HepG2 (cell line): ENCODE measurements around the gene BPI. TPM values are rescaled to one million over a fixed set of nuclear protein-coding genes. Genes with fewer than 3 reads are reported as not detected.

Experiments
- ARNTL ChIP-seq: sonication (generic); formaldehyde crosslinking; IDR thresholded peaks from 2 replicates; pipeline ENCODE4 v1.4.0; 2020; ENCODE audit warnings: mild to moderate bottlenecking, missing genetic modification reagents
- EED ChIP-seq: sonication (generic); formaldehyde crosslinking; IDR thresholded peaks from 2 replicates; pipeline ENCODE4 v1.5.0; 2020; ENCODE audit warnings: mild to moderate bottlenecking, missing genetic modification reagents
- KLF15 ChIP-seq: sonication (generic); formaldehyde crosslinking; IDR thresholded peaks from 2 replicates; pipeline ENCODE4 v1.8.1; 2023; ENCODE audit warnings: borderline replicate concordance, mild to moderate bottlenecking, inconsistent platforms, missing genetic modification reagents, mixed read lengths
- KLF16 ChIP-seq, 2 experiments: sonication (generic) in 1 of 2; formaldehyde crosslinking in 1 of 2; IDR thresholded peaks; 2 replicates each; pipeline versions ENCODE4 v1.6.1 to v1.8.0; 2016 to 2023; ENCODE audit warnings: missing genetic modification reagents in 2 of 2, missing compliant biosample characterization in 1 of 2
- LCORL ChIP-seq, 2 experiments: fragments of 450-650 bp in 1 of 2; sonication (generic) in 1 of 2; formaldehyde crosslinking in 1 of 2; IDR thresholded peaks; 2 replicates each; pipeline versions ENCODE4 v1.5.0 to v1.6.1; 2017 to 2020; ENCODE audit warnings: antibody characterized with exemption in 1 of 2, missing genetic modification reagents in 1 of 2
- PHF5A ChIP-seq: IDR thresholded peaks from one replicate; pipeline ENCODE4 v1.6.1; 2018; ENCODE audit warnings: low read depth, missing genetic modification reagents; ENCODE audit not compliant: unreplicated experiment
- SIN3B ChIP-seq: fragments of 150-350 bp; IDR thresholded peaks from 2 replicates; pipeline ENCODE4 v1.6.1; 2014; ENCODE audit warnings: low read length
- SOX6 ChIP-seq, 2 experiments: fragments of 450-650 bp in 1 of 2; sonication (generic) in 1 of 2; formaldehyde crosslinking in 1 of 2; IDR thresholded peaks; 2 replicates each; pipeline versions ENCODE4 v1.4.0 to v1.6.1; 2017 to 2020; ENCODE audit warnings: antibody characterized with exemption in 1 of 2, mild to moderate bottlenecking in 1 of 2, missing genetic modification reagents in 1 of 2
- ZFAT ChIP-seq: sonication (generic); formaldehyde crosslinking; conservative IDR thresholded peaks from 2 replicates; pipeline ENCODE4 v1.8.1; 2023; ENCODE audit warnings: missing genetic modification reagents, inconsistent platforms
- ZNF256 ChIP-seq: sonication (generic); formaldehyde crosslinking; conservative IDR thresholded peaks from 2 replicates; pipeline ENCODE4 v1.4.0; 2020; ENCODE audit warnings: missing genetic modification reagents
- ZNF468 ChIP-seq: sonication (generic); formaldehyde crosslinking; IDR thresholded peaks from 2 replicates; pipeline ENCODE4 v1.8.0; 2022; ENCODE audit warnings: mild to moderate bottlenecking, moderate library complexity, missing genetic modification reagents
- ZNF552 ChIP-seq: sonication (generic); formaldehyde crosslinking; IDR thresholded peaks from 2 replicates; pipeline ENCODE4 v1.9.0; 2022; ENCODE audit warnings: missing genetic modification reagents, mild to moderate bottlenecking, borderline replicate concordance
- ZNF572 ChIP-seq: sonication (generic); formaldehyde crosslinking; IDR thresholded peaks from 2 replicates; pipeline ENCODE4 v1.5.1; 2020; ENCODE audit warnings: mild to moderate bottlenecking, missing genetic modification reagents
- ZNF674 ChIP-seq: sonication (generic); formaldehyde crosslinking; IDR thresholded peaks from 2 replicates; pipeline ENCODE4 v1.5.0; 2020; ENCODE audit warnings: low read depth, mild to moderate bottlenecking, missing genetic modification reagents
- ZNF781 ChIP-seq: sonication (generic); formaldehyde crosslinking; IDR thresholded peaks from 2 replicates; pipeline ENCODE4 v1.5.1; 2020; ENCODE audit warnings: borderline replicate concordance, mild to moderate bottlenecking, missing genetic modification reagents; ENCODE audit errors: not compliant biosample characterization
- polyA plus RNA-seq, 8 experiments: library from polyadenylated mRNA; depleted of rRNA in 3 of 8; stranded (reverse) in 7 of 8; unstranded in 1 of 8; fragments of >200 nt; fragmentation: Illumina TruSeq in 4 of 8; extraction: Trizol in 4 of 8; gene quantifications; 2 replicates each; pipeline versions ENCODE4 v1.2.1 to v1.2.3, GENCODE V29; 2011 to 2016; ENCODE audit warnings: low read depth in 4 of 8, missing spikeins in 1 of 8, mixed read lengths in 1 of 8; ENCODE audit not compliant: insufficient read depth in 1 of 8
- total RNA-seq, 5 experiments: library from RNA; depleted of rRNA; stranded (reverse); fragments of >200 nt; fragmentation: Illumina TruSeq; extraction: Trizol; gene quantifications; 2 replicates each; pipeline ENCODE4 v1.2.3, GENCODE V29; 2016; ENCODE audit warnings: low read depth in 1 of 5
- TF ChIP-seq, protein P1 (sequence below): IDR thresholded peaks from 2 replicates; pipeline ENCODE4 v1.6.1; 2016; ENCODE audit warnings: control low read depth
- TF ChIP-seq, protein P2 (sequence below): fragments of 450-650 bp; IDR thresholded peaks from 2 replicates; pipeline ENCODE4 v1.6.1; 2016
- TF ChIP-seq, protein P3 (sequence below): IDR thresholded peaks from 2 replicates; pipeline ENCODE4 v1.6.1; 2016; ENCODE audit warnings: low read depth, missing genetic modification reagents, missing compliant biosample characterization
- TF ChIP-seq, protein P4 (sequence below): sonication (generic); formaldehyde crosslinking; IDR thresholded peaks from 2 replicates; pipeline ENCODE4; 2020; ENCODE audit warnings: missing genetic modification reagents, mild to moderate bottlenecking, borderline replicate concordance

BPI gene
- total and polyA plus RNA-seq, 2 of the 13 experiments (the other 11 are each of a cell fraction or from before 2014, with no cell fraction given) = not detected

DNA sequence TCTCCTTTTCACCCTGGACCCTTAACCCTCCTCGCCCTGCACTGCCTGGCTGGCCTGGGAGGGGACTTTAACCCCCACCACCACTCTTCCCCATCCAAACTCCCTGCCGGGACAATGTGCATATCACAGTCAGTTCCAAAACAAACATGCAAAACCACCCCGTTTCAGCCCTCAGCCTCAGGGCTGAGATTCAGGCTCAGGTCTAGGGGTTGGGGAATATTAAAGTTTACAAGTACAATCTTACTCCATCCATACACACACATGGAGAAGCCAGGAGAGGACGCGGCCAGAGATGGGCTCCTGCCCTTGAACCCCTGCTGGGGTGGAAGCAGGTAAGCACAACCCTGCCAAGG lies 44.0 kb upstream of the BPI start (continued):
- TF ChIP-seq KLF15 (CRISPR knock-in tag) (no peak), ZNF468 (CRISPR knock-in tag) (no peak), PHF5A (CRISPR knock-in tag) (no peak), LCORL (IDR thresholded peaks at IDR 0.05) (no peak), LCORL (CRISPR knock-in tag; IDR thresholded peaks at IDR 0.05) (peak; percentile 47; the same call in 1 of the 2 replicates), ZNF256 (CRISPR knock-in tag) (no peak), KLF16 (CRISPR knock-in tag; IDR thresholded peaks at IDR 0.05) (no peak), SOX6 (IDR thresholded peaks at IDR 0.05) (no peak), SOX6 (CRISPR knock-in tag; IDR thresholded peaks at IDR 0.05) (no peak), ARNTL (CRISPR knock-in tag) (no peak), ZNF552 (no peak), SIN3B (no peak), ZNF572 (CRISPR knock-in tag) (0 out of 2 replicates have a peak, but pooled peaks have one; percentile 49), ZNF781 (CRISPR knock-in tag) (no peak), ZFAT (CRISPR knock-in tag) (no peak), EED (CRISPR knock-in tag) (no peak), ZNF674 (CRISPR knock-in tag) (no peak)
- TF ChIP-seq, protein P1, sequence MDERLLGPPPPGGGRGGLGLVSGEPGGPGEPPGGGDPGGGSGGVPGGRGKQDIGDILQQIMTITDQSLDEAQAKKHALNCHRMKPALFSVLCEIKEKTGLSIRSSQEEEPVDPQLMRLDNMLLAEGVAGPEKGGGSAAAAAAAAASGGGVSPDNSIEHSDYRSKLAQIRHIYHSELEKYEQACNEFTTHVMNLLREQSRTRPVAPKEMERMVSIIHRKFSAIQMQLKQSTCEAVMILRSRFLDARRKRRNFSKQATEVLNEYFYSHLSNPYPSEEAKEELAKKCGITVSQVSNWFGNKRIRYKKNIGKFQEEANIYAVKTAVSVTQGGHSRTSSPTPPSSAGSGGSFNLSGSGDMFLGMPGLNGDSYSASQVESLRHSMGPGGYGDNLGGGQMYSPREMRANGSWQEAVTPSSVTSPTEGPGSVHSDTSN (CRISPR knock-in tag) = no peak
- TF ChIP-seq, protein P2, sequence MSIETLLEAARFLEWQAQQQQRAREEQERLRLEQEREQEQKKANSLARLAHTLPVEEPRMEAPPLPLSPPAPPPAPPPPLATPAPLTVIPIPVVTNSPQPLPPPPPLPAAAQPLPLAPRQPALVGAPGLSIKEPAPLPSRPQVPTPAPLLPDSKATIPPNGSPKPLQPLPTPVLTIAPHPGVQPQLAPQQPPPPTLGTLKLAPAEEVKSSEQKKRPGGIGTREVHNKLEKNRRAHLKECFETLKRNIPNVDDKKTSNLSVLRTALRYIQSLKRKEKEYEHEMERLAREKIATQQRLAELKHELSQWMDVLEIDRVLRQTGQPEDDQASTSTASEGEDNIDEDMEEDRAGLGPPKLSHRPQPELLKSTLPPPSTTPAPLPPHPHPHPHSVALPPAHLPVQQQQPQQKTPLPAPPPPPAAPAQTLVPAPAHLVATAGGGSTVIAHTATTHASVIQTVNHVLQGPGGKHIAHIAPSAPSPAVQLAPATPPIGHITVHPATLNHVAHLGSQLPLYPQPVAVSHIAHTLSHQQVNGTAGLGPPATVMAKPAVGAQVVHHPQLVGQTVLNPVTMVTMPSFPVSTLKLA = no peak
- TF ChIP-seq, protein P3, sequence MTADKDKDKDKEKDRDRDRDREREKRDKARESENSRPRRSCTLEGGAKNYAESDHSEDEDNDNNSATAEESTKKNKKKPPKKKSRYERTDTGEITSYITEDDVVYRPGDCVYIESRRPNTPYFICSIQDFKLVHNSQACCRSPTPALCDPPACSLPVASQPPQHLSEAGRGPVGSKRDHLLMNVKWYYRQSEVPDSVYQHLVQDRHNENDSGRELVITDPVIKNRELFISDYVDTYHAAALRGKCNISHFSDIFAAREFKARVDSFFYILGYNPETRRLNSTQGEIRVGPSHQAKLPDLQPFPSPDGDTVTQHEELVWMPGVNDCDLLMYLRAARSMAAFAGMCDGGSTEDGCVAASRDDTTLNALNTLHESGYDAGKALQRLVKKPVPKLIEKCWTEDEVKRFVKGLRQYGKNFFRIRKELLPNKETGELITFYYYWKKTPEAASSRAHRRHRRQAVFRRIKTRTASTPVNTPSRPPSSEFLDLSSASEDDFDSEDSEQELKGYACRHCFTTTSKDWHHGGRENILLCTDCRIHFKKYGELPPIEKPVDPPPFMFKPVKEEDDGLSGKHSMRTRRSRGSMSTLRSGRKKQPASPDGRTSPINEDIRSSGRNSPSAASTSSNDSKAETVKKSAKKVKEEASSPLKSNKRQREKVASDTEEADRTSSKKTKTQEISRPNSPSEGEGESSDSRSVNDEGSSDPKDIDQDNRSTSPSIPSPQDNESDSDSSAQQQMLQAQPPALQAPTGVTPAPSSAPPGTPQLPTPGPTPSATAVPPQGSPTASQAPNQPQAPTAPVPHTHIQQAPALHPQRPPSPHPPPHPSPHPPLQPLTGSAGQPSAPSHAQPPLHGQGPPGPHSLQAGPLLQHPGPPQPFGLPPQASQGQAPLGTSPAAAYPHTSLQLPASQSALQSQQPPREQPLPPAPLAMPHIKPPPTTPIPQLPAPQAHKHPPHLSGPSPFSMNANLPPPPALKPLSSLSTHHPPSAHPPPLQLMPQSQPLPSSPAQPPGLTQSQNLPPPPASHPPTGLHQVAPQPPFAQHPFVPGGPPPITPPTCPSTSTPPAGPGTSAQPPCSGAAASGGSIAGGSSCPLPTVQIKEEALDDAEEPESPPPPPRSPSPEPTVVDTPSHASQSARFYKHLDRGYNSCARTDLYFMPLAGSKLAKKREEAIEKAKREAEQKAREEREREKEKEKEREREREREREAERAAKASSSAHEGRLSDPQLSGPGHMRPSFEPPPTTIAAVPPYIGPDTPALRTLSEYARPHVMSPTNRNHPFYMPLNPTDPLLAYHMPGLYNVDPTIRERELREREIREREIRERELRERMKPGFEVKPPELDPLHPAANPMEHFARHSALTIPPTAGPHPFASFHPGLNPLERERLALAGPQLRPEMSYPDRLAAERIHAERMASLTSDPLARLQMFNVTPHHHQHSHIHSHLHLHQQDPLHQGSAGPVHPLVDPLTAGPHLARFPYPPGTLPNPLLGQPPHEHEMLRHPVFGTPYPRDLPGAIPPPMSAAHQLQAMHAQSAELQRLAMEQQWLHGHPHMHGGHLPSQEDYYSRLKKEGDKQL = no peak
- TF ChIP-seq, protein P4, sequence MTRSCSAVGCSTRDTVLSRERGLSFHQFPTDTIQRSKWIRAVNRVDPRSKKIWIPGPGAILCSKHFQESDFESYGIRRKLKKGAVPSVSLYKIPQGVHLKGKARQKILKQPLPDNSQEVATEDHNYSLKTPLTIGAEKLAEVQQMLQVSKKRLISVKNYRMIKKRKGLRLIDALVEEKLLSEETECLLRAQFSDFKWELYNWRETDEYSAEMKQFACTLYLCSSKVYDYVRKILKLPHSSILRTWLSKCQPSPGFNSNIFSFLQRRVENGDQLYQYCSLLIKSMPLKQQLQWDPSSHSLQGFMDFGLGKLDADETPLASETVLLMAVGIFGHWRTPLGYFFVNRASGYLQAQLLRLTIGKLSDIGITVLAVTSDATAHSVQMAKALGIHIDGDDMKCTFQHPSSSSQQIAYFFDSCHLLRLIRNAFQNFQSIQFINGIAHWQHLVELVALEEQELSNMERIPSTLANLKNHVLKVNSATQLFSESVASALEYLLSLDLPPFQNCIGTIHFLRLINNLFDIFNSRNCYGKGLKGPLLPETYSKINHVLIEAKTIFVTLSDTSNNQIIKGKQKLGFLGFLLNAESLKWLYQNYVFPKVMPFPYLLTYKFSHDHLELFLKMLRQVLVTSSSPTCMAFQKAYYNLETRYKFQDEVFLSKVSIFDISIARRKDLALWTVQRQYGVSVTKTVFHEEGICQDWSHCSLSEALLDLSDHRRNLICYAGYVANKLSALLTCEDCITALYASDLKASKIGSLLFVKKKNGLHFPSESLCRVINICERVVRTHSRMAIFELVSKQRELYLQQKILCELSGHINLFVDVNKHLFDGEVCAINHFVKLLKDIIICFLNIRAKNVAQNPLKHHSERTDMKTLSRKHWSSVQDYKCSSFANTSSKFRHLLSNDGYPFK (CRISPR knock-in tag) = 0 out of 2 replicates have a peak, but pooled peaks have one; percentile 20
